Panc1 (cell line): Measurements from ENCODE around the gene SLC25A52. TPM values are rescaled to one million over a fixed set of nuclear protein-coding genes. Genes with fewer than 3 reads are reported as not detected.

Experiments
- ATAC-seq: fragments of 200-7000 bp; cut with Tn5 transposase; 2 replicates; pipeline ENCODE4 v1.9.1; 2020; ENCODE audit warnings: mild to moderate bottlenecking, moderate library complexity
- BruUV-seq: library from RNA; stranded (reverse); fragments of 400-500 nt; replicated peaks from 2 replicates; lab custom pipeline; 2021; lab: Mats Ljungman, UMichigan
- CTCF ChIA-PET: fragments of 300-600 bp; sonication (Branson Sonifier 250); formaldehyde crosslinking; loops from one replicate; lab custom pipeline; 2022; ENCODE audit warnings: antibody characterized with exemption; lab: Charles Lee
- POLR2A ChIA-PET: fragments of 300-600 bp; sonication (Branson Sonifier 250); formaldehyde crosslinking; loops from one replicate; lab custom pipeline; 2022; ENCODE audit warnings: antibody characterized with exemption; lab: Charles Lee
- DNase-seq: peaks from one replicate; pipeline ENCODE4 v3.0.0-alpha.2; 2010; ENCODE audit warnings: low read depth, low spot score
- H3K27ac ChIP-seq: 2 replicates; pipeline ENCODE4 v1.5.1; 2011; ENCODE audit warnings: mild to moderate bottlenecking, low read length, inconsistent platforms
- H3K27me3 ChIP-seq: fragments of 200-500 bp; sonication (Bioruptor generic); 2 replicates; pipeline ENCODE4 v1.6.0; 2014; ENCODE audit warnings: low read length, inconsistent platforms; ENCODE audit not compliant: control insufficient read depth, insufficient read depth
- H3K36me3 ChIP-seq: fragments of 200-500 bp; sonication (Bioruptor generic); 2 replicates; pipeline ENCODE4 v1.5.1; 2014; ENCODE audit warnings: inconsistent platforms, mild to moderate bottlenecking, low read length, moderate library complexity; ENCODE audit not compliant: control insufficient read depth, insufficient read depth
- H3K4me1 ChIP-seq: 2 replicates; pipeline ENCODE4 v1.5.1; 2011; ENCODE audit warnings: inconsistent platforms, mild to moderate bottlenecking, low read length, moderate library complexity; ENCODE audit not compliant: control insufficient read depth, insufficient read depth
- H3K4me3 ChIP-seq, 2 experiments: 2 replicates each; pipeline ENCODE4 v1.5.1; 2011 to 2012; ENCODE audit warnings: low read depth in 2 of 2, low read length in 2 of 2, mild to moderate bottlenecking in 2 of 2, inconsistent platforms in 1 of 2, moderate library complexity in 1 of 2
- H3K9me3 ChIP-seq: fragments of 200-500 bp; sonication (Bioruptor generic); 2 replicates; pipeline ENCODE4 v1.5.1; 2014; ENCODE audit warnings: low read depth, mild to moderate bottlenecking, inconsistent platforms, low read length, moderate library complexity; ENCODE audit not compliant: control insufficient read depth, insufficient read depth
- POLR2AphosphoS5 ChIP-seq: IDR thresholded peaks from 2 replicates; pipeline ENCODE4 v1.6.1; 2012; ENCODE audit warnings: mild to moderate bottlenecking, low read depth, low read length, moderate library complexity
- SIN3A ChIP-seq: IDR thresholded peaks from 2 replicates; pipeline ENCODE4 v1.6.1; 2012; ENCODE audit warnings: low read depth, mild to moderate bottlenecking, low read length, moderate library complexity, borderline replicate concordance; ENCODE audit not compliant: insufficient read depth
- TCF7L2 ChIP-seq: IDR thresholded peaks from 2 replicates; pipeline ENCODE4 v1.6.1; 2011; ENCODE audit warnings: mild to moderate bottlenecking, low read depth, low read length, inconsistent platforms
- in situ Hi-C: cut with HindIII; loops from 2 replicates; pipeline ENCODE4 v1.10.0; 2016; ENCODE audit warnings: low sequenced_read_pairs, low pct_unique_long_range_greater_than_20kb
- intact Hi-C: fragments of 100-400 bp; cut with micrococcal nuclease; formaldehyde crosslinking; loops from one replicate; pipeline ENCODE4 v1.10.0; 2022; ENCODE audit not compliant: unreplicated experiment
- total RNA-seq: library from RNA; stranded (reverse); gene quantifications from one replicate; pipeline ENCODE4 v1.2.1, GENCODE V29; 2021; ENCODE audit not compliant: unreplicated experiment
- TF ChIP-seq, protein P1 (sequence below): fragments of 450-650 bp; IDR thresholded peaks from 2 replicates; pipeline ENCODE4 v1.5.1; 2017; ENCODE audit warnings: mild to moderate bottlenecking
- TF ChIP-seq, protein P2 (sequence below), 2 experiments: IDR thresholded peaks; 2 replicates each; pipeline ENCODE4 v1.6.1; 2011 to 2012; ENCODE audit warnings: low read depth in 2 of 2, control low read depth in 1 of 2, low read length in 1 of 2, mild to moderate bottlenecking in 1 of 2, moderate library complexity in 1 of 2; ENCODE audit not compliant: insufficient read depth in 1 of 2

Gene SLC25A52
- total RNA-seq, 1 experiment from 2014 or later = not detected

DNA sequence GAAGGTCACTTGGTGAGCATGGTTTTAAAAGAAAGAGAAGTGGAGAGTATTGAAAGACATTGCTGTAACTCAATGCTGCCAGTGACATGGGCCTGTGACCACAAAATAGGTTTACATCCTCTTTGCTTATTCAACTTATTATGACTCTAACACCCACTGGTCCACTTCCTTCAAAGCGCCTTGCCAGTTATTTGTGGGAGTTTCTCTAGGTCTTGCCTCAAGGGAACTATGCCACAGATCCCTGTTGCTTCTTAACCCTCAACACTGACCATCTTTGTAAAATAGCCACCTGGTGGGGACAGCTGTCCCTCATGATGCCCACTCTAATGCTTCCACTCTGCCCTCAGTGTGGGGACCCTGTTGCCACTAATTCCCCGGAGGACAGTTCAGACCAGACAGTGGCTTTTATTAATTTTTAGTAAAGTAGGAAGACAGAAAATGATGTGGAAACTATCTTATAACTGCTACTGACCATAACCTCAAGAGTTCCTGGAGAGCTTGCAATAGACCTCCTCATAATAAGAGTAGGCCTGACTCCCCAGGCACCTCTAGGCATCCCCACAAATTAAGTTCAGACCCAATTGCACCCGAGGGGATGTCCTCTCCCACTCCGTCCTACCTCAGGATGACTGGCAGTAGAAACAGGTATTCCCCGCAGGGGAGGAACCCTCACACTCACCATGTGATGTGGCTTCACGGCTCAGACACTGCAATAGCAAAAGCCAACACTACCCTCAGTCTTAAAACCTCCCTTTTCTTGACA lies 31.3 kb upstream of the SLC25A52 start:
- H3K36me3 ChIP-seq = no peaks in the 10 kb centered on the region
- no peak overlapping the region for H3K27ac ChIP-seq
- intact Hi-C loops (no loop called here), in situ Hi-C loops (no loop called here)
- H3K27me3 ChIP-seq = no peaks in the 10 kb centered on the region
- DNase-seq (no peak), ATAC-seq (no peak)
- BruUV-seq = no TSS peak
- no peaks in the 10 kb centered on the region for H3K4me1 ChIP-seq
- TF ChIP-seq, protein P1, sequence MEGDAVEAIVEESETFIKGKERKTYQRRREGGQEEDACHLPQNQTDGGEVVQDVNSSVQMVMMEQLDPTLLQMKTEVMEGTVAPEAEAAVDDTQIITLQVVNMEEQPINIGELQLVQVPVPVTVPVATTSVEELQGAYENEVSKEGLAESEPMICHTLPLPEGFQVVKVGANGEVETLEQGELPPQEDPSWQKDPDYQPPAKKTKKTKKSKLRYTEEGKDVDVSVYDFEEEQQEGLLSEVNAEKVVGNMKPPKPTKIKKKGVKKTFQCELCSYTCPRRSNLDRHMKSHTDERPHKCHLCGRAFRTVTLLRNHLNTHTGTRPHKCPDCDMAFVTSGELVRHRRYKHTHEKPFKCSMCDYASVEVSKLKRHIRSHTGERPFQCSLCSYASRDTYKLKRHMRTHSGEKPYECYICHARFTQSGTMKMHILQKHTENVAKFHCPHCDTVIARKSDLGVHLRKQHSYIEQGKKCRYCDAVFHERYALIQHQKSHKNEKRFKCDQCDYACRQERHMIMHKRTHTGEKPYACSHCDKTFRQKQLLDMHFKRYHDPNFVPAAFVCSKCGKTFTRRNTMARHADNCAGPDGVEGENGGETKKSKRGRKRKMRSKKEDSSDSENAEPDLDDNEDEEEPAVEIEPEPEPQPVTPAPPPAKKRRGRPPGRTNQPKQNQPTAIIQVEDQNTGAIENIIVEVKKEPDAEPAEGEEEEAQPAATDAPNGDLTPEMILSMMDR = no peak
- TF ChIP-seq POLR2AphosphoS5 = no peak
- TF ChIP-seq, protein P2, sequence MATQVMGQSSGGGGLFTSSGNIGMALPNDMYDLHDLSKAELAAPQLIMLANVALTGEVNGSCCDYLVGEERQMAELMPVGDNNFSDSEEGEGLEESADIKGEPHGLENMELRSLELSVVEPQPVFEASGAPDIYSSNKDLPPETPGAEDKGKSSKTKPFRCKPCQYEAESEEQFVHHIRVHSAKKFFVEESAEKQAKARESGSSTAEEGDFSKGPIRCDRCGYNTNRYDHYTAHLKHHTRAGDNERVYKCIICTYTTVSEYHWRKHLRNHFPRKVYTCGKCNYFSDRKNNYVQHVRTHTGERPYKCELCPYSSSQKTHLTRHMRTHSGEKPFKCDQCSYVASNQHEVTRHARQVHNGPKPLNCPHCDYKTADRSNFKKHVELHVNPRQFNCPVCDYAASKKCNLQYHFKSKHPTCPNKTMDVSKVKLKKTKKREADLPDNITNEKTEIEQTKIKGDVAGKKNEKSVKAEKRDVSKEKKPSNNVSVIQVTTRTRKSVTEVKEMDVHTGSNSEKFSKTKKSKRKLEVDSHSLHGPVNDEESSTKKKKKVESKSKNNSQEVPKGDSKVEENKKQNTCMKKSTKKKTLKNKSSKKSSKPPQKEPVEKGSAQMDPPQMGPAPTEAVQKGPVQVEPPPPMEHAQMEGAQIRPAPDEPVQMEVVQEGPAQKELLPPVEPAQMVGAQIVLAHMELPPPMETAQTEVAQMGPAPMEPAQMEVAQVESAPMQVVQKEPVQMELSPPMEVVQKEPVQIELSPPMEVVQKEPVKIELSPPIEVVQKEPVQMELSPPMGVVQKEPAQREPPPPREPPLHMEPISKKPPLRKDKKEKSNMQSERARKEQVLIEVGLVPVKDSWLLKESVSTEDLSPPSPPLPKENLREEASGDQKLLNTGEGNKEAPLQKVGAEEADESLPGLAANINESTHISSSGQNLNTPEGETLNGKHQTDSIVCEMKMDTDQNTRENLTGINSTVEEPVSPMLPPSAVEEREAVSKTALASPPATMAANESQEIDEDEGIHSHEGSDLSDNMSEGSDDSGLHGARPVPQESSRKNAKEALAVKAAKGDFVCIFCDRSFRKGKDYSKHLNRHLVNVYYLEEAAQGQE (IDR thresholded peaks at IDR 0.05; ENCODE audit: insufficient read depth in 1 of 2, low read depth in 2 of 2, low read length in 1 of 2) = no peak
- TF ChIP-seq TCF7L2 = no peak
- no peak for TF ChIP-seq SIN3A
- CTCF ChIA-PET = no interaction called here
- POLR2A ChIA-PET = no interaction called here
- no peaks in the 10 kb centered on the region for H3K9me3 ChIP-seq
- no peak overlapping the region for H3K4me3 ChIP-seq

DNA sequence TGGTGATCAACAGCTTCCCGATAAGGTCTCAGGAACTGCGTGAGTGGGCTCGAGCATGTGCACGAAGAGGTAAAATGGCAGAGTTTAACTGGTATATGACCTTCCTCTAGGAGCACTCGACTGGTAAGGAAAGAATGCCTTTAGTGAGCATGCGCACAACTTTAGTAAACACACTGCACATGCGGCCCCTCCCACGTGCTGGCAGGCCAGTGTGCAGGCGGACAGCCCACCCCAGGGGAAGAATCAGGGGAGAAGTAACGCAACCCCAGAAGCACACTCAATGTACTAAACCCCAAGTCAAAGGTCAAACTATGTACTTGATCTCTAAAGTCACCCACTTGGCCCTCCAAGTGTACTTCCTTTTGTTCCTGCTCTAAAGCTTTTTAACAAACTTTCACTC lies 28.7 kb upstream of the SLC25A52 start:
- BruUV-seq = no TSS peak
- H3K4me3 ChIP-seq = no peak overlapping the region
- ATAC-seq = no peak
- no peaks in the 10 kb centered on the region for H3K4me1 ChIP-seq
- ChIA-PET CTCF (no interaction called here), POLR2A (no interaction called here)
- no peaks in the 10 kb centered on the region for H3K36me3 ChIP-seq
- no peaks in the 10 kb centered on the region for H3K9me3 ChIP-seq
- H3K27ac ChIP-seq = no peak overlapping the region
- no peak for DNase-seq
- in situ Hi-C loops = no loop called here
- intact Hi-C loops = no loop called here
- TF ChIP-seq SIN3A (no peak), POLR2AphosphoS5 (no peak), TCF7L2 (no peak)
- TF ChIP-seq, protein P2 (IDR thresholded peaks at IDR 0.05; ENCODE audit: insufficient read depth in 1 of 2, low read depth in 2 of 2, low read length in 1 of 2) = no peak
- TF ChIP-seq, protein P1 = no peak
- H3K27me3 ChIP-seq = no peaks in the 10 kb centered on the region
